GM13976 (cell line): Measurements from ENCODE around the gene GNAS.

Experiments
- DNase-seq: peaks from one replicate; pipeline ENCODE4 v3.0.0; 2012; ENCODE audit warnings: low spot score
- CTCF ChIP-seq: IDR thresholded peaks from 2 replicates; pipeline ENCODE4 v1.5.1; 2012; ENCODE audit warnings: borderline replicate concordance, mild to moderate bottlenecking; ENCODE audit not compliant: insufficient read depth; ENCODE audit errors: extremely low read depth, missing control alignments, control extremely low read depth
- in situ Hi-C: fragments of 300-500 bp; cut with MboI; formaldehyde crosslinking; loops from one replicate; pipeline ENCODE4 v1.12.0; 2022; ENCODE audit warnings: low sequenced_read_pairs, mixed read lengths, inconsistent platforms; ENCODE audit not compliant: unreplicated experiment

GNAS gene

GRCh38 chr20:58863044-58863790 is 10.7 kb downstream of the GNAS start:
- no peak for TF ChIP-seq CTCF

GRCh38 chr20:58864346-58864745 is 11.8 kb downstream of the GNAS start:
- peak; percentile 48 for TF ChIP-seq CTCF
- peak; percentile 49 for DNase-seq
- in situ Hi-C loops = no loop called here

More at GRCh38 chr20:58863044-58863790, 10.7 kb downstream of the GNAS start:
- no peak for DNase-seq
- in situ Hi-C loops = no loop called here

GRCh38 chr20:58865843-58866242 is 13.3 kb downstream of the GNAS start:
- in situ Hi-C loops = loop anchor here (5.0 kb wide), 1 partner anchor 361 kb away; no protein-coding TSS in a partner anchor
- no peak for DNase-seq
- no peak for TF ChIP-seq CTCF

- in situ Hi-C loops = loop anchor here (5.0 kb wide), 1 partner anchor 360 kb away; no protein-coding TSS in a partner anchor
- TF ChIP-seq CTCF = no peak
- DNase-seq = no peak
These were observed 14.7 kb downstream of the GNAS start for GRCh38 chr20:58867211-58867610.

GRCh38 chr20:58868795-58869194 is 16.3 kb downstream of the GNAS start:
- TF ChIP-seq CTCF = peak; percentile 10
- DNase-seq = no peak
- in situ Hi-C loops = loop anchor here (5.0 kb wide), 1 partner anchor 359 kb away; no protein-coding TSS in a partner anchor

GRCh38 chr20:58869662-58870227 is 17.2 kb downstream of the GNAS start:
- in situ Hi-C loops = loop anchor here (5.0 to 10.0 kb wide), 3 partner anchors 205 to 358 kb away; no protein-coding TSS in a partner anchor
- DNase-seq = no peak
- no peak for TF ChIP-seq CTCF
